Measurements from ENCODE around the gene TUFT1. TPM values are rescaled to one million over a fixed set of nuclear protein-coding genes. Genes with fewer than 3 reads are reported as not detected.

The TUFT1 gene
- total and polyA plus RNA-seq, 2 of the 8 experiments (the other 6 are each of a cell fraction or from before 2014, with no cell fraction given) = 7.3 to 10.4 TPM

- Histone ChIP-seq H3K4me3 (ENCODE audit: extremely low read depth in 1 of 4, insufficient read depth in 2 of 4, low read depth in 3 of 4, low read length in 4 of 4) (no peak overlapping the region), H4K20me1 (replicated peaks in 1 of 2; ENCODE audit: control insufficient read depth in 1 of 2, insufficient read depth in 2 of 2, low read length in 2 of 2) (peaks cover 0 to 1% of the 10 kb centered on the region in 2 experiments), H2BK5ac (ENCODE audit: low read depth, low read length) (no peak overlapping the region), H3K18ac (ENCODE audit: extremely low read depth, low read length) (no peak overlapping the region), H3K56ac (replicated peaks; ENCODE audit: insufficient read length, low read depth, low read length) (no peak overlapping the region), H4K8ac (ENCODE audit: extremely low read depth, insufficient read depth, low read length) (no peak overlapping the region), H3K4ac (replicated peaks; ENCODE audit: insufficient read length, low read depth, low read length) (no peak overlapping the region), H2AK5ac (ENCODE audit: low read depth, low read length) (no peak overlapping the region), H2BK15ac (ENCODE audit: low read length) (no peak overlapping the region), H2BK120ac (replicated peaks; ENCODE audit: low read depth, low read length) (no peak overlapping the region), H3K27ac (ENCODE audit: low read depth, low read length) (no peak overlapping the region), H2BK20ac (ENCODE audit: low read length) (no peak overlapping the region), H4K5ac (ENCODE audit: insufficient read length, low read depth, low read length) (no peak overlapping the region), H3K79me1 (ENCODE audit: low read depth, low read length) (no peaks in the 10 kb centered on the region), H3K23ac (ENCODE audit: insufficient read length) (no peak overlapping the region), H3K27me3 (replicated peaks in 1 of 4; ENCODE audit: control insufficient read depth in 3 of 4, extremely low read depth in 1 of 4, insufficient read depth in 3 of 4, low read length in 3 of 4) (no peaks in the 10 kb centered on the region), H3K4me1 (replicated peaks in 1 of 4; ENCODE audit: control insufficient read depth in 3 of 4, insufficient read depth in 4 of 4, low read length in 3 of 4) (peaks cover 0 to 7% (median 1%) of the 10 kb centered on the region in 4 experiments; a peak in 1 of 7 replicates), H3K36me3 (ENCODE audit: control insufficient read depth in 2 of 4, insufficient read depth in 4 of 4, low read length in 3 of 4) (peaks cover 0 to 3% (median 0%) of the 10 kb centered on the region in 4 experiments; a peak in 3 of 8 replicates), H3K23me2 (ENCODE audit: low read depth, low read length) (peaks cover 13% of the 10 kb centered on the region), H4K91ac (replicated peaks; ENCODE audit: insufficient read length, low read length) (no peak overlapping the region), H3K9me3 (ENCODE audit: insufficient read depth in 2 of 2, low read depth in 1 of 2, low read length in 1 of 2) (no peaks in the 10 kb centered on the region), H3K79me2 (ENCODE audit: control insufficient read depth in 1 of 2, insufficient read depth in 2 of 2, low read length in 2 of 2) (peaks cover 0 to 26% of the 10 kb centered on the region in 2 experiments; a peak in 3 of 4 replicates), H3K14ac (ENCODE audit: insufficient read length) (no peak overlapping the region), H3K9ac (replicated peaks in 1 of 4; ENCODE audit: extremely low read depth in 1 of 4, low read depth in 3 of 4, low read length in 3 of 4) (no peak overlapping the region), H2BK12ac (ENCODE audit: low read depth, low read length) (no peak overlapping the region), H3K4me2 (ENCODE audit: insufficient read depth in 1 of 2, low read depth in 2 of 2, low read length in 2 of 2) (no peak overlapping the region), H2AFZ (ENCODE audit: low read length) (no peak overlapping the region)
- no peak for TF ChIP-seq KDM5A (IDR thresholded peaks at IDR 0.05; ENCODE audit: low read length)
- no peak for TF ChIP-seq USF2 (IDR thresholded peaks at IDR 0.05; ENCODE audit: low read length)
- no peak for TF ChIP-seq TEAD4 (IDR thresholded peaks at IDR 0.05; ENCODE audit: low read depth, low read length)
- no peak for TF ChIP-seq HDAC2 (IDR thresholded peaks at IDR 0.05; ENCODE audit: borderline replicate concordance in 1 of 2, low read depth in 2 of 2, low read length in 2 of 2)
- TF ChIP-seq RFX5 (IDR thresholded peaks at IDR 0.05; ENCODE audit: borderline replicate concordance, low read depth, low read length) = no peak
- no peak for TF ChIP-seq MAX (IDR thresholded peaks at IDR 0.05)
- no peak for TF ChIP-seq ASH2L (IDR thresholded peaks at IDR 0.05; ENCODE audit: low read length)
- TF ChIP-seq ZNF274 (IDR thresholded peaks at IDR 0.05; ENCODE audit: borderline replicate concordance, extremely low read depth, low read length) = no peak
- no peak for TF ChIP-seq POU5F1 (IDR thresholded peaks at IDR 0.05; ENCODE audit: low read depth, low read length)
- no peak for TF ChIP-seq FOSL1 (IDR thresholded peaks at IDR 0.05; ENCODE audit: insufficient read depth, low read depth, low read length)
- TF ChIP-seq SUZ12 (IDR thresholded peaks at IDR 0.05; ENCODE audit: low read length) = no peak
- 83% methylated on average over 3 of the region's 3 CpGs; no CpG with 5 or more reads in 1 of the 2 experiments for WGBS, 2 experiments (ENCODE audit: extremely low coverage in 1 of 2, insufficient coverage in 1 of 2, insufficient read length in 1 of 2, insufficient replicate concordance in 2 of 2, low coverage in 1 of 2, low lambda C conversion rate in 2 of 2, missing lambda C conversion rate in 1 of 2)
- POLR2A ChIA-PET (ENCODE audit: partially characterized antibody) = interaction anchor here (0.6 to 1.9 kb wide), 2 partner anchors 16 to 298 kb away, joined by 3 to 4 read pairs; no protein-coding TSS in a partner anchor
- CTCF ChIA-PET (ENCODE audit: partially characterized antibody) = interaction anchor here (0.8 to 1.7 kb wide), 5 partner anchors 13 to 50 kb away, joined by 3 to 8 read pairs (median 3); no protein-coding TSS in a partner anchor
- DNase-seq (ENCODE audit: low read depth in 1 of 2, low spot score in 2 of 2) (no peak), FAIRE-seq (no peak)
These were observed 70.0 kb downstream of the TUFT1 start for GRCh38 chr1:151610142-151610541.
